Islet precursor cell (in vitro differentiated cells): ENCODE measurements around the gene SLC22A17.

Experiments
- DNase-seq: peaks from one replicate; pipeline ENCODE4 v3.0.0-alpha.2; 2018

Gene SLC22A17

DNA sequence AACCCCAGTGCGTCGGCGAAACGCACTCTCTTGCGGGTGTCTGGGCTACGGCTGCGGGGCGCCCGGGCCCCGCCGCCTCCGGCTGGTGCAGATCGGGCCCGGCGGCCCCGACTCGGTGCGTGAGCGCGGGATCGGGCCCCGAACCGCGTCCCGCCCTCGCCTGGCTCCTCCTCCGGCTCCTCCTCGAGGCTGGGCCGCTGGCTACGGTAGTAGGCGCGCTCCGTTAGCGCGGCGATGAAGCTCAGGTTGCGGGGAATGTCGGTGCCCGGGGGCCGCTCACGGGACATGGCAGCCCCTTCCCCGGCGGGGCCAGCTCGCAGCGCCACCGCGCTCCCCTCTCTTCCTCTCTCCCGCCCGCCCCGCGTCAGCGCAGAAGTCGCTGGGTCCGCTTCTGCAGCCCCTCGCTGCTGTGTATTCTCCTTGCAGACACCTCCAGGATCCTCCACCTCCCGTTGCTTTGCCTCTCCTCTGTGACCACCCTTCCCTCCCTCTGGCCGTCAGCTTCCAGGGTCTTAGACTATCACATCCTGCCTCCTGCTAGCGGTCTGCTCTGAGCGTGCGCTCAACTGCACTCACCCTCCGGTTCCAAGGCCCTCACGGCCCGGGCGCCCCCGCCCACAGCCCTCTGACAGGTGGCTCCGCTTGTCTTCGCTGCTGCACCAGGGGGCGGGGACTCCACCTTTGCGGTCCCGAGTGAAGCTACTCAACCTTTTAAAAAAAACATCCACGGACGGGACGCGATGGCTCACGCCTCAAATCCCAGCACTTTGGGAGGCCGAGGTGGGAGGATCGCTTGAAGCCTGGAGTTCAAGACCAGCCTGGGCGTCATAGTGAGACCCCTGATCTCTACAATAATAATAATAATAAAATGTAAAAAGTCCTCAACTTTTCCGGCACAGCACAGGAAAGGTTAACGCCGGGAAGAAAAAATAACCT lies 50.1 kb downstream of the SLC22A17 start, which contains the start of gene PPP1R3E:
Gene PPP1R3E (minus strand): TSS at position 570 of the 936 bp plus-strand sequence. CDS start 283 bp downstream, at position 287.
- peak; percentile 88 for DNase-seq

DNA sequence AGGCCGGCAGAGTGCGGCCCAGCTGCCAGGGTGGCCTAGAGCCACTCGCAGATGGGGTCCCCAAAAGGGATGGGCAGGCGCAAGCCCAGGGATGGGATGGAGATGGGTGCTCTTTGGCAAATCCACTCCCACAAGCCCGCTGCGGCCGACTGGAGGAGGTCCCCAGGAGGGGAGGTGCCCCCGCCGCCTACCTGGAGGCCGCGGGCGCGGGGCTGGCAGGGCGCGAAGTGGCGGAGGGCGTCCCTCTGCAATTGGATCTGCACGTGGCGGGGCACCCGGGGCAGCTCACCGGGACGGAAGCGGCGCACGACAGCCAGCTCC lies 50.8 kb downstream of the SLC22A17 start:
- no peak for DNase-seq

DNA sequence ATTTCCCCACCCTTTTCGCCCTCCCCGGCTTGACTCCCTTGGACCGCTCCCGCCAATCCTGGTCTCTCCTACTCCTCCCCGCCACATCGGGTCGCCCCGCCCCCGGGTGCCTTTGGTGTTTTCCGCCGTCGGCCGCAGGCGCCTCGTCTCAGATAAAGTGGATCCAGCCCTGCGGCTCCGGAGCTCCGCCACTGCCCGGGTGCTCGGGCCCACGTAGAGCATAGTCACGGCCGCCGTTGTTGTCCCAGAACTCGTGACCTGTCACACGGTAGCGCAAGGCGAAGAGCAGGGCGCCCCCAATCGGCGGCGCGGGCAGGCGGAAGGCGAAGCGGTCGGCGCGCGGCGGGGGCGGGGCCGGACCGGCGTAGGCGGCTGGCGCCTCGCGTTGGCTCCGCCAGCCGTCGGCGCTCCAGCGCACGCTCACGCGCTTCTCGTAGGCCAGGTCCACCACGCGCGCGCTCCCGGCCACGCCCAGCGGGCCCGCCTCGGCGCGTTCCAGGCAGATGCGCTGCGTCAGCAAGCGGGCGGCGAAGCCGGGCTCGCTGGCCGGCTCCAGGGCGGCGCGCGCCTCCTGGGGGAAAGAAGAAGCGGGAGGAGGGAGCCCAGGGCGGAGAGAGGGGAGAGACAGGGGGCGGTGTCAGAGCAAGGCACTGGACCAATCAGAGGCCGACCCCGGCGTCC lies 51.3 kb downstream of the SLC22A17 start:
- peak; percentile 99 for DNase-seq

DNA sequence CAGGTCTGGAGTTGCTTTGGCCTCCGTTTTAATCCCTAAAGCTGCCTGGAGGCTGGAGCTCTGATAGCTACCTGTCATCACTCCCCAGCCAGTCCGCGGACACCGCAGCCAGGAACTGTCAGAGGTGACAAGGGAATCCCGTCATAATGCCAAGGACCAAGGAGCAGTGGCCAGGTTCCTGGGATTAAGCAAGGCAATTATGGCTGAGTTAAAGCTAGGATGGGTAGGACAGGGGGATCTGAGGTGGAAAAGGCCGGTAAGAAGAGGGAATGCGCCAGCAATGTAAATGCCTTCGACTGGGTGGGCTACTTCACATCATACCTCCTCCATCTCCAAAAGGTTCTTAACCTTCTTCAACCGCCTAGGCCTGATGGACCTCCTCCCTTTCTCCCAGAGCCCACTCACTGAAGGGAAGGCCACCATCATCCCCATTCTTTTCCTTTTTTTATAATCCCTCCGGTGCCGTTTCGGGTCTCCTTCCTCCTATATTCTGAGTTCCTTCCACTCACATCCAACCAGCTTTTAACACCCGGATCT lies 51.9 kb downstream of the SLC22A17 start:
- peak; percentile 75 for DNase-seq

DNA sequence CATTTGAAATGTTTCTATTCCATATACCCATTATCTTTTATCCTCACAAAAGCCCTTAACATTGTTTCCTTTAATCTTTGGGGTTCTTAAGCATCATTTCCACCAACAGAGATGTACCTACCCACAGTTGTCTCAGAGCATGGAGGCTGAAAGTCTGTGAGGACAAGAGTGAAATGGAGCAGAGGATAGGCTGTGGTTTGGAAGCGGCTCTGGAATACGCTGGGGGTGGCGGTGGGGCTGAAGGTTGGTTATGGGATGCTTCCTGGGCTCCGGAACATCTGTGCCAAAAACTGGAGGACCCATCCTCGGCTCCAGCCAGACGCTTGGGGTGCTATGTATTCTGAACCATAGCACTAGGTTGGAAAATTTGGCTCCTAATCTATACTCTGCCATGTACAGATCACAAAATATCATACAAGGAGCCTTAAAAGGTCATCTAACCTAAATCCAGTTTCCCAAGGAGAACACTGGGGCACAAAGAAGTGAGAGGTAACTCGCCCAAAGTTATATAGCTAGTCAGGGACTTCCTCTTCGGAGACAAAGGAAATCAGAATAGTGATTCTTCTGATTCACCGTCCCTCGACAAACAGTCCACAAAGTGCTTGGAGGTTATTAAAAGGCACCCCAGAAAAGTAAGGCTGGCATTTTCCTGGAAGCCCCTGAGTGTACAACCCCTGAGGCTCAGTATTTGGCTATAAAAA lies 52.6 kb downstream of the SLC22A17 start:
- DNase-seq = no peak

DNA sequence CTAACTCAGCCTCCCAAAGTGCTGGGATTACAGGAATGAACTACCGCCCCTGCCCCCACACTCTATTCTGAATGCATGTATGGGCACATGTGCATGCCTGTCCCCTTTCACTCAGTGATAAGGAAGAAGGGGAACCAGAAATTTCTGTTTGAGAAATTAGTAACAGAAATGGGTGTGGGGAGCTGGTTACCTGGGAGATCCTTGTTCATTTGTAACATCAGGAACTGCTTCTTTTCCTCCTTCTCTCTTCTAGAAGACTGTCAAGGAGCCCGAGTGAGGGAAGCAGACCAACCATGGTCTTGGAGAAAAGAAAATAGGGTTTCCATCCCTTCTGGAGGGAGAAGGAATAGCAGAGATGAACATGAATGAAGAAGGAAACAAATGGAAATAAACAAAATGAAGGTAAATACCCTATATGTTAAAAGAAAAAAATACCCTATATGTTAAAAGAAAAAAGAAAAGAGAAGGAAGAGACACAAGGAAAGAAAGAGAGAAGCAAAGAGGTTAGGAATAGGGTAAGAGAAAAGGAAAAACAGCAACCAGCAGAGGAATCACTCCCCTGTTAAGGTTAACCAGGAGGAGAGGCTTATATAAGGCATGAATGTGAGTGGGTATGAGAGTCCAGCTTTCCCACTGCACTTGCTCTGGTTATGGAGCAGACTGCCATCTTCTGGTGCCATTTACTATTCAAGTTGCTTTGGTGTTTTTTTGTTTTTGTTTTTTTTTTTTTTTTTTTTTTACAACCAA lies 53.3 kb downstream of the SLC22A17 start:
- DNase-seq = no peak

DNA sequence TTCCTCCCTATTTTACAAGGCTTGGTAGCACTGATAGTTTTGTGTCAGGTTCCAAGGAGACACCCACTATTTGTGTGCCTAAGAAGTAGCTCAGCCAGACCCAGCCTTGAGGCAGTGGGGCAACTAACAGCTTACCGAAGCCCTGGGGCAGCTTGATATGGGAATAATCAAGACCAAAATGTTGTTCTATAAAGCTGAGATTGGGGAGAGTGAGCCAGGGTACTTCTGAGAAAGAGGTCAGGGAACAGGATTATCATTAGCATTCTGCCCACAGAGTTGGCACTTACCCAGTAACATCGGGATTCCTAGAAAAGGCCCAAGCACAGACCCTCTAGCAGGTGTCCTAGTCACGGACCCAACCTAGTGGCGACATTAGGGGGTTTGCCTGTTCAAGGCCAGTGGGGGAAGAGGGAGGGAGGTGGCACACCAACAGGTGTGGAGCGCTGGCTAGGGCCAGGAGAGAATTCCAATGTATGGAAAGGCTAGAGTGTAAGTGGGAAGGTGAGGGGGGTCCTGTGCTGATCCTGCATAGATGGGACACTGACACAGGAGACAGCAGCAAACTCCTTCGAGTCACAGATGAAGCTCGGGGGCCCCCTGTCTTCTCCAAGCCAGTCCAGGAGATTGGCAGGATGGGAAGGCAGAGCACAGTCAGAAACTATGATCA lies 54.9 kb downstream of the SLC22A17 start:
- no peak for DNase-seq

DNA sequence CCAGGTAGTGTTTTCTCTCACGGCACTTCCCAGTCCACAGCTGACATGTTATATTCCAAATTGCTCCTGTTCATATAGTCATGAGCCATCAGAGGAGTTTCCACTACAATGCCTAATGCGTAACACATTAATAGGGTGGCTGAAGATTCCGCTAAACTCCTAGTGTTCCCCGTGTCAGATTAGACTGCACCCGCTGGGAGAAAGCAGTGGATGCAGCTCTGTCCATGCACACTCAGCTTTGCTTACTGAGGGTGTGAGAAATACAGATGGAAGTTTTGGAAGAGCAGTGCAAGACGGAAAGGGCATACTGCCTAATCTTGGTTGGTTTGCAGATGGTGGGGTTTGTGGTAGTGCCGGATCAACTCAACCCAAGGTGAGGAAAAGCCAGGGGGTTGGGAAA lies 55.6 kb downstream of the SLC22A17 start:
- DNase-seq = no peak
